KG1 (cell line): Measurements from ENCODE around the gene ZNF219.
A peak's percentile ranks its signal among the peaks of the same experiment; 100 is the strongest.

ENCODE experiments used
- DNase-seq: peaks from one replicate; lab custom pipeline; 2025; lab: John Stamatoyannopoulos, UW

The ZNF219 gene

DNA sequence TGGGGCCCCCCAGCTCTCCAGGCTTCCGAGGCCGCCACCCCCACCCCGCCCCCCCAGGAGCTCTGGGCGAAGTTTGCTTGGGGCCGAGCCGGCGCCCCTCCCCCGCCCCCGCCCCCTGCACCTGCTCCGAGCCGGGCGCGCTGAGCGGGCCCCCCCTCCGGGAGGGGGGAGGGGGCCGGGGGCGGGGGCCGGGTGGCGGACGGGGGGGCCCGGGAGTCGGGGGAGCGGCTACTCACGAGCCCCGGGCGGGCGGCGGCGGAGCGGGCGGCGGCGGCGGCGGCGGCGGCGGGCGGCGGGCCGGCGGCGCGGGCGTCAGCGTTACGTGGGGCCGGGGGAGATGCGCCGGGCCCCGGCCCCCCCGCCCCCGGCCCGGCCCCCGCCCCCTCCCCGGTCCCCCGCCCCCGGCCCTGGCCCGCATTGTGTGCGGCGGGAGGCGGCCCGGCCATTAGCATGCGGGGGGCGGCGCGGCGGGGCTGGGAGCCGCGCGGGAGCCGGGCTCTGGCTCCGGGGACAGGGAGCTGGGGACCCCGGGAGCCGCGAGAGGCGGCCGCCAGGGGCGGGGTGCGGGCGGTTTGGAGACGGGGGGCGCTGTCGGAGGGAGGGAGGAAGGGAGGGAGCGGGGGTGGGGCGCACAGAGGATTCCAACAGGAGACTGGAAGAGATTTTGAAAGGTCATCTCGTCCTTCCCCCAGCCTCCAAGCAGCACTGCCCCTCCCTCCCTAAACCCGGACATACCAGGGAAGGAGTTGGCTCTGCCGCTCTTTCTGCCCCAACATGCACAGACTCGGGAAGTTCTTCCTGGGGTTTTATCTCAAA is at the start of gene ZNF219:
ZNF219 (minus strand) TSS at position 580 of the 816 bp plus-strand sequence. CDS start 5,064 bp downstream, outside the sequence.
- DNase-seq, result no peak

DNA sequence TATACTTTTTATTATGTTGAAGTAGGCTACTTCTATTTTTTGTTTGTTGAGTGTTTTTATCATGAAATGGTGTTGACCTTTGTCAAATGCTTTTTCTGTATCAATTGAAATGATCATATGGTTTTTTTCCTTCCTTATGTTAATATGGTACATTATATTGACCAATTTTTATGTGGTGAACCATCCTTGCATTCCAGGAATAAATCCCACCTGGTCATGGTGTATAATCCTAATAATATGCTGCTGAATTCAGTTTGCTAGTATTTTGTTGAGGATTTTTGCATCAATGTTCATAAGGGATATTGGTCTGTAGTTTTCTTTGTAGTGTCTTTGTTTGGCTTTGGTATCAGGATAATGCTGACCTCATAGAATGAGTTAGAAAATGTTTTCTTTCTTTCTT is 47.0 kb upstream of the ZNF219 start:
- DNase-seq, result no peak

GRCh38 chr14:21142357-21142756 is 43.9 kb upstream of the ZNF219 start:
- DNase-seq, result no peak

GRCh38 chr14:21136024-21136423 is 37.6 kb upstream of the ZNF219 start:
- DNase-seq, result no peak

DNA sequence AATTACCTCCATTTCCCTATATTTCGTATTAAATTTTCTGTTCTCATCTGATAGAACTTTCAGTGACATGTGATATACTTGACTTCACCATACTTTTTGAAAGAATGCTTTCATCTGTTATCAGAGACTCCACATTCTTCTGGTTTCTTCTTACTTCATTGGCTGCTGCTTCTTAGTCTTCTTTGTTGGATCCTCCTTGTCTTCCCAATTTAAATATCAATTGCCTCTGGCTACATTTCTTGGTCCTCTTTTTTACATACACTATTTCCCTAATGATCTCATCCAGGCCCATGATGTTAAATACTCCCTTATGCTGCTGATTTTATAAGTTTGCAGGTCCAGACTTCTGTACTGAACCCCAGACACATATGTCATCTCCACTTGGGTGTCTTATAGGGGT is 35.4 kb upstream of the ZNF219 start:
- DNase-seq, result no peak

DNA sequence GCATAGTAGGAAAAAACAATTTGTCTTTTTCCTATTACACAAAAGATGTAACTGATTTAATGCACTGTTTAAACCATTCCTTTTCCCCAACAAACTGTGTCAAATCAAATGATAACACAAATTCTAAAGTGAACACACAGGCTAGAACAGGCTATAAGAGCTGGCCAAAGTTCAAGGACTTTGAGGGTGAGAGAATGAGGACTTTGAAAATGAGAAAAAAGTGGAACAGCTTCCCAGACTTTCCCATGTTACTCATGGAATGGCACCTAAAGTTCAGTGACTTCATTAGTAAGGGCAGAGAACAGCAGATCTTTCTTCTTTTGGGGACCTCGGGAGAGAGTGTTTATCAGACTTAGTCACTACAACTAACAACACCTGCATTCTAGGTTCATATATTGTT is 25.0 kb upstream of the ZNF219 start:
- DNase-seq, result no peak

GRCh38 chr14:21121122-21121521 is 22.7 kb upstream of the ZNF219 start:
- no peak for DNase-seq

DNA sequence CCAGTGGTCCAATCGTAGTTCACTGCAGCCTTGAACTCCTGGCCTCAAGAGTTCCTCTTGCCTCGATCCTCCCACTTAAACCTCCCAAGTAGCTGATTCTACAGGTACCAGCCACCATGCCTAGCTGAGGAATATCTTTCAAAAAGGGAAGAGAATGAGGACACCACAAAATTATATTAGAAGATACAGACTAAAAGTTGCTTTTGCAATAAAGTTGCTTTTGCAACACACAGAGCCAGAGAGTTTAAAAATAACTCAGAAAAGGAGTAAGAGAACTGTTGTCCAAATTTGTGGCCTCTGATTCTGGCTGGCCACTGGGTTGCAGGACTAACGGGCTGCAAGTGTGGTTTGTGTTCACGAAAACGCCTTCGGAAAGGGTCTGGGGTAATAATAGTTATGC is 22.2 kb upstream of the ZNF219 start:
- no peak for DNase-seq

DNA sequence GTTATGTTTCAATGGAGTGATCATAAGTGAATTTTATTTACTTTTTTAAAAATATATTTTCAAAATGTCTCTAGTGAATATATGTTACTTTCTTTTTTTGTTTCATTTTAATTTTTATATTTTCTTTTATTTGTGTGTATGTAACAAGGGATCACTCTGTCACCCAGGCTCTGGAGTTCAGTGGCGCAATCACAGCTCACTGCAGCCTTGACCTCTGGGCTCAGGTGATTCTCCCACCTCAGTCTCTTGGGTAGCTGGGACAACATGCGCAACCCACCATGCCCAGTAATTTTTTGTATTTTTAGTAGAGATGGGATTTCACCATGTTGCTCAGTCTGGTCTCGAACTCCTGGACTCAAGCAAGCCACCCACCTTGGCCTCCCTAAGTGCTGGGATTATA is 20.5 kb upstream of the ZNF219 start:
- no peak for DNase-seq

GRCh38 chr14:21113369-21113768 is 14.9 kb upstream of the ZNF219 start:
- no peak for DNase-seq

DNA sequence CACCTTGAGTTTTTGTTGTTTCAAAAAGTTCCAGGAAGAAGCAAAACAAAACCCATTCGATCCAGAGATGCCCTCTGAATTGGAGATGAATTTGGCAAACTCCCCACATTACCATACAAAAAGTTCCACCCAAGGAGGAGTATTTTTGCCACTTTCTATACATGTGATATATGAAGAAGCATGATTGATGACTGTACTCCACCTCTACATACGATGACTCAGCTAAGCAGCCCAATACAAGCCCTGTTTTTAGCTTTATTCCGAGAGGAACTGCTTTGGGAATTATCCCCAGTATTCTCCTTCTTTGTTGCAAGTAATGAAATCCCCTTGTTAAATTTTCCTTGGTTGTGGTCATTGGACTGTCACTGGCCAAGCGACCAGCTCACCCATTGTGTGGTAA is 13.8 kb upstream of the ZNF219 start:
- DNase-seq, result no peak

GRCh38 chr14:21109377-21110138 is 11.1 kb upstream of the ZNF219 start:
- DNase-seq, result no peak

- no peak for DNase-seq
Observed at GRCh38 chr14:21108791-21109190, 10.3 kb upstream of the ZNF219 start.

DNA sequence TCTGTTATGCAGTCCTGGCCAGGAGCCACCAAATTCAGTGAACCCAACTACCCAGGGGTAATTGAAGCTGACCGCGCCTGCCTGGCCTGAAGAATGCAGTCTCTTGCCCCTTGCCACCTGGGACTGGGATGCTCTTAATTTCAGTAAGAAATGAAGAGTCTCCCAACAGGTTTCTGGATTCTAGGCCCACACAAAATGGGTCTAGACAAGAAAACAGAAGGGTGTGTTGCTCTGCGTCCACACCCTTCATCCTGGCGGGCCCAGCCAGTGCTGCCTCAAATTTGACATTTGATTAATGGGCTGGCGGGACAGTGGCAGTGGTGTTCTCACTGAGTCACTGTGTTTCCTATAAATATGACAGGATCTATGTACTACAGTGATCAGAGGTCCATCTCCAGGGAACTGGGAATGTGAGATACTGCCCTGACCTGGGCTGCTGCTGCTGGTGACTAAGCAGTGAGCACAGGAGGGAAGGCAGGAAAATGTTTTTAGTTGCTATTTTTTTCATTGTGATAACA is 8.9 kb upstream of the ZNF219 start:
- no peak for DNase-seq

DNA sequence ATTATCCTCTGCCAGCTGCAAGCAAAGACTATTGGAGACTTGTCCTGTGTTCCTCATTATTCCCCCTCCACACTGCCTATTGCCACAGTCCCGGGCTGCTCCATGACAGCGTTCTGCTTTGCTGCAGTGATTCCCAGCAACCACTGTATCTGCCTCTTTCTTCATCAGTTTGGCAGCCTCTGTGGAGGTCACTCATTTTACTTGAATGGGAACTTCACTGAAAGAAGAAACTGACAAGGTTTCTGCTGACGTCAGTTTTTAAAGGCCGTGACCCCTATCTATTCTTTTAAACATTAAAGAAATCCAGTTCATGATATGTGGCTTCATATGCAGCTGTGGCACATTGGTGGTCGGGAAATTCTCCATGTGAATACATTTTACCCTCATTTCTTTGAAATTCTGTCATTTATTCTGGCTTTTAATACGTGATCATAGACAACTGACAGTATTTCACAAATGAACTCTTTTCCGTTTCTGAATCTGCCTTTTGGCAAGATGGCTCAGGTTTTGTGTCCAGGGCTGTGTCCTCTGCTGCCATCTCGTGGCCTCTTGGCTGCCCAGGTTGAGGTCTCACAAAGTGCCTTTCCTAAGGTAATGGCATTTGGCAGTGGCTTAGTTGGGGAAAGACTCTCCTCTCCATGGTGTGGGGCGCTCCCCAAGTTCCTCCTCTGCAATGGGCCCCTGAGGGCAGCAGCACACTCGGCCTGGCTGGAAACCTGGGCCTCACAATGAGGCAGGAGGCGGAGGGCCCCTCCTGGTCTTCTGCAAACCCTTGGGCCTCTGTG is 8.2 kb upstream of the ZNF219 start:
- peak; percentile 53 for DNase-seq

GRCh38 chr14:21106176-21106497 is 7.7 kb upstream of the ZNF219 start:
- DNase-seq, result no peak

DNA sequence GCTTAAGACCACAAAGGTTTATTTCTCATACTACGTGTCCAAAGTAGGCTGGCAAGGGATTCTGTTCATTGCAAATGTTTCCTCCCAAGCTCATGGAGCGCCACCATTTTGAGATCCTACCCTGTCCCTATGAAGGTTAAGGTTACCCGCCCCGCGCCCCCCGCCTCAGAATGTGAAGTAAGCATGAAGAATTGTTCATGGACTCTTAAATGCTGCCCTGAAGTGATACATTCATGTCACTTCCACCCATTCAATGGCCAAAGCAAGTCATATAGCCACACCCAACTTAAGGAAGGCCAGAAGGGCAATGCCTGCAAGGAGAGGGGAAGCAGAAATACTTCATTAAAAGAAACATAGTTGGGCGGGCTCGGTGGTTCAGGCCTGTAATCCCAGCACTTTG is 6.6 kb upstream of the ZNF219 start:
- no peak for DNase-seq

DNA sequence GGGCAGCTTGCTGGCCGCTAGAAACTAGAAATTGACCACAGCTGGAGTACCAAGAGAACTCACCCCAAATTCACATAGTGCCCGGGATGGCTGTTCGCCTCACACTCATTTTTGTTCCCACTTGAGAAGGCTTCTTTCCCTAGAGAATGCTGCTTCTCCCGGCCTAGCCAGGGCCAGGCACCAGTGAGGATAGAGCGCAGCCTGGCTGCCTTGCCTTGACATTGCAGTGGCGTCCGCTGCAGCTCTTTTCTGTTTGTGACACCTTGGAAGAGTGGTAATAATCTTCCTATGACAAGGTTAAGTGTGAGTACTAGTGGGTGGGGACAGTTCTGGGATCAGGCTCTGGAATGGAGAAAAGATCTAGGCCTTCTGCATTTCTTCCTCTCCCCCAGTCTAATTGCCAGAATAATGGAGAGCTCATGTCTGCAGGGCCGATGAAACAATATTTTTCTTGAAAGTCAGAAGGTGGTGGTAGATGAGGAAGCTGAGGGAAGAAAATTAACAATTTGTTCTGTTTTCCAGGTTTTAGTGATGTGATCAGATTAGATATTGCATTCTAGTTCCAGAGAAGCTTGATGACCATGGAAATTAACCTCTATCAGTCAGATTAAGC is 6.1 kb upstream of the ZNF219 start:
- DNase-seq, result peak; percentile 73

GRCh38 chr14:21103710-21104447 is 5.4 kb upstream of the ZNF219 start:
- DNase-seq, result peak; percentile 92

DNA sequence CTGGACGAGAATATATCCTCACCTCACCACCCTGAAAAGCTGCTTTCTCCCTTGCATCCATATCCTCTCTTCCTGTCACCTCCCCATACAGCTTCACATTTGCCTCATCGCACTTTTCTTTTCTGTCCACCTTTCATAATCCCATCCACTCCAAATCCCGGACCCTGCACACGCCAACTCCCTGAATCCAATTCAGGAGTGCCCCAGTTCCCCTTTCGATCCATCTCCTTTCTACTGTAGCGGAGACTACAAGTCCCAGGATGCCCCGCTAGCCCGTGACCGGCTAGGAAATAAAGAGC is 4.9 kb upstream of the ZNF219 start:
- DNase-seq, result no peak
